ENCODE results near the gene IGFBP6.

Gene IGFBP6

DNA sequence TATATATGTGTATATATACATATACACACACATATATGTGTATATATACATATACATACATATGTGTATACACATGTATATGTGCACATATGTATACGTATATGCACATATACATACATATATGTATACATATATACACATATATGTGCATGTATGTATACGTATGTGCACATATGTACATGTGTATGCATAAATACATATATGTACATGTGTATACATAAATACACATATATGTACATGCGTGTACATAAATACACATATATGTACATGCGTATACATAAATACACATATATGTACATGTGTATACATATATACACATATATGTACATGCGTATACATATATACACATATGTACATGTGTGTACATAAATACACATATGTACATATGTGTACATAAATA, 49.7 kb downstream of the IGFBP6 start:
- no peak for DNase-seq (ENCODE audit: low spot score)
- TF ChIP-seq, protein P1, sequence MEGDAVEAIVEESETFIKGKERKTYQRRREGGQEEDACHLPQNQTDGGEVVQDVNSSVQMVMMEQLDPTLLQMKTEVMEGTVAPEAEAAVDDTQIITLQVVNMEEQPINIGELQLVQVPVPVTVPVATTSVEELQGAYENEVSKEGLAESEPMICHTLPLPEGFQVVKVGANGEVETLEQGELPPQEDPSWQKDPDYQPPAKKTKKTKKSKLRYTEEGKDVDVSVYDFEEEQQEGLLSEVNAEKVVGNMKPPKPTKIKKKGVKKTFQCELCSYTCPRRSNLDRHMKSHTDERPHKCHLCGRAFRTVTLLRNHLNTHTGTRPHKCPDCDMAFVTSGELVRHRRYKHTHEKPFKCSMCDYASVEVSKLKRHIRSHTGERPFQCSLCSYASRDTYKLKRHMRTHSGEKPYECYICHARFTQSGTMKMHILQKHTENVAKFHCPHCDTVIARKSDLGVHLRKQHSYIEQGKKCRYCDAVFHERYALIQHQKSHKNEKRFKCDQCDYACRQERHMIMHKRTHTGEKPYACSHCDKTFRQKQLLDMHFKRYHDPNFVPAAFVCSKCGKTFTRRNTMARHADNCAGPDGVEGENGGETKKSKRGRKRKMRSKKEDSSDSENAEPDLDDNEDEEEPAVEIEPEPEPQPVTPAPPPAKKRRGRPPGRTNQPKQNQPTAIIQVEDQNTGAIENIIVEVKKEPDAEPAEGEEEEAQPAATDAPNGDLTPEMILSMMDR (IDR thresholded peaks at IDR 0.05; ENCODE audit: extremely low read depth, missing control alignments), result no peak

DNA sequence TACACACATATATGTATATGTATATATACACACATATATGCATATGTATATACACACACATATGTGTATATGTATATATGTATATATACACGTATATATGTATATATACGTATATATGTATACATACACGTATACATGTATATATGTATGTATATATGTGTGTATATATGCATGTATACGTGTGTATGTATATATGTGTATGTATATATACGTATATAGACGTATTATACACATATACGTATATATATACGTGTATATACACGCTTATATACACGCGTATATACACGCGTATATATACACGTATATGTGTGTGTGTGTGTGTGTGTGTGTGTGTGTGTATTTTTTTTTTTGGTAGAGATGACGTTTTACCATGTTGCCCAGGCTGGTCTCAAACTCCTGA, 50.2 kb downstream of the IGFBP6 start:
- TF ChIP-seq, protein P1 (IDR thresholded peaks at IDR 0.05; ENCODE audit: extremely low read depth, missing control alignments), result no peak

DNA sequence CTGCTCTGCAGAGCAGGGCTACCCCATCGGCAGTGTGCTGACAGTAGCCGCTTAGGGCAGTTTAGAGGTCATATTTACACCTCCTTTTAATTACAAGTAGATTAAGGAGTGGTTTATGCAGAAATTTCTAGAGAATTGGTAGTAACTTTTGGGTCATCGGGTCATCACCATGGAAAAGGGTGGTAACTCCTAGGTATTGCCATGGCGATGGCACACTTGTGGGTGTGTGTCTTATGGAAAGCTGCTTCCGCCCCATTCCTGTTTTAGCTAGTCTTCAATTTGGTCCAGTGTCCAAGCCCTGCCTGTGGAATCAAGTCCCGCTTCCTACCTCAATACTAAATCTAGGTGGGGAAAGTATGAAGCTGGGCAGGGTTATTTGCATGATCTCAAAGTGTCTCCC, 53.6 kb downstream of the IGFBP6 start:
- TF ChIP-seq, protein P1 (IDR thresholded peaks at IDR 0.05; ENCODE audit: extremely low read depth, missing control alignments), result no peak
- no peak for DNase-seq (ENCODE audit: low spot score)

More for the DNA sequence above, 50.2 kb downstream of the IGFBP6 start:
- no peak for DNase-seq (ENCODE audit: low spot score)

Measured in GM20000 (cell line).